GM19025 (cell line): ENCODE data around the gene RACGAP1.

Experiments
- ATAC-seq: cut with Tn5 transposase; IDR thresholded peaks from one replicate; pipeline ENCODE4 v1.9.1; 2021; ENCODE audit warnings: mild to moderate bottlenecking, low read depth, moderate library complexity; ENCODE audit not compliant: unreplicated experiment

The RACGAP1 gene

GRCh38 chr12:49960474-49961110 lies 64.7 kb downstream of the RACGAP1 start:
- ATAC-seq = no peak

- ATAC-seq = no peak
These were observed 65.4 kb downstream of the RACGAP1 start for GRCh38 chr12:49959685-49960473.

GRCh38 chr12:49957570-49957967 lies 67.7 kb downstream of the RACGAP1 start:
- ATAC-seq = no peak

- no peak for ATAC-seq
These were observed 68.4 kb downstream of the RACGAP1 start for GRCh38 chr12:49956663-49957569.

GRCh38 chr12:49955899-49956662 lies 69.2 kb downstream of the RACGAP1 start:
- ATAC-seq = no peak

- no peak for ATAC-seq
These were observed 70.1 kb downstream of the RACGAP1 start for GRCh38 chr12:49954863-49955830.

GRCh38 chr12:49953961-49954846 lies 71.1 kb downstream of the RACGAP1 start:
- ATAC-seq = no peak

GRCh38 chr12:49953151-49953550 lies 72.1 kb downstream of the RACGAP1 start:
- no peak for ATAC-seq

- ATAC-seq = no peak
These were observed 72.8 kb downstream of the RACGAP1 start for GRCh38 chr12:49952391-49953055.

GRCh38 chr12:49951411-49952240 lies 73.7 kb downstream of the RACGAP1 start:
- ATAC-seq = no peak

GRCh38 chr12:49950273-49951251 lies 74.7 kb downstream of the RACGAP1 start, which contains the start of gene AQP2:
TSS of gene AQP2 (plus strand) at chr12:49950737. CDS start at chr12:49950831, 94 bp downstream.
- ATAC-seq = no peak

GRCh38 chr12:49949866-49950265 lies 75.4 kb downstream of the RACGAP1 start:
- no peak for ATAC-seq

- ATAC-seq = no peak
These were observed 76.1 kb downstream of the RACGAP1 start for GRCh38 chr12:49948866-49949845.

- ATAC-seq = no peak
These were observed 77.6 kb downstream of the RACGAP1 start for GRCh38 chr12:49947593-49948226.
